Lower leg skin (tissue), 4 donors: ENCODE data around the gene NEK3. TPM values are rescaled to one million over a fixed set of nuclear protein-coding genes. Genes with fewer than 3 reads are reported as not detected.
"Not testable (repeated sequence)": the region's sequence is repeated elsewhere in the genome, so short reads cannot be mapped to it uniquely, and the experiment has no call there.

Source experiments
- DNase-seq, 2 donors: peaks; one replicate each; pipeline ENCODE4 v3.0.0-alpha.2; 2019; ENCODE audit warnings: low spot score in 2 of 2
- H3K4me3 ChIP-seq: fragments of 200-600 bp; sonication (generic); 2 replicates; pipeline ENCODE4 v1.5.1; 2017; ENCODE audit warnings: mild to moderate bottlenecking, low read depth; ENCODE audit not compliant: poor library complexity, severe bottlenecking
- CTCF ChIP-seq, 3 donors: fragments of 450-650 bp; IDR thresholded peaks; one replicate each; pipeline ENCODE4 v1.5.1; 2016; ENCODE audit warnings: antibody characterized with exemption in 3 of 3, mild to moderate bottlenecking in 3 of 3, moderate library complexity in 2 of 3
- POLR2A ChIP-seq, 2 donors: fragments of 450-650 bp; IDR thresholded peaks; one replicate each; pipeline ENCODE4 v1.6.1; 2016 to 2017; ENCODE audit warnings: antibody characterized with exemption in 2 of 2, mild to moderate bottlenecking in 1 of 2, moderate library complexity in 1 of 2
- WGBS, 2 donors: methylation state at CpG; one replicate each; pipeline ENCODE4 v1.1.5; 2018; 5-methylcytosine and 5-hydroxymethylcytosine counted together
- intact Hi-C: fragments of 100-400 bp; cut with DNase I; formaldehyde crosslinking; loops from one replicate; pipeline ENCODE4 v1.15.0; 2023; ENCODE audit warnings: low total_unique reads
- total RNA-seq, 4 donors: library from RNA; depleted of rRNA; stranded (reverse); fragments of >200 nt; gene quantifications; one replicate each; pipeline ENCODE4 v1.1.0, GENCODE V29; 2016

Gene NEK3
- total RNA-seq, 4 donors from 2014 or later = 8.5 to 16.6 (median 9.9) TPM

- intact Hi-C loops = no loop called here
- no peak for DNase-seq
- TF ChIP-seq CTCF (IDR thresholded peaks at IDR 0.05) (no peak), POLR2A (IDR thresholded peaks at IDR 0.05) (no peak)
- 74 to 80% methylated on average over 2 of the region's 2 CpGs for WGBS, 2 donors
- no peak overlapping the region for H3K4me3 ChIP-seq
Measured at GRCh38 chr13:52085421-52085820, 74.0 kb downstream of the NEK3 start.

- WGBS, 2 donors = 76 to 78% methylated on average over 3 of the region's 3 CpGs
- H3K4me3 ChIP-seq, DNase-seq, intact Hi-C loops: not testable (repeated sequence)
Measured at GRCh38 chr13:52084981-52085380, 74.4 kb downstream of the NEK3 start.

Other genes starting within 250 kb of the NEK3 start
- gene ATP7B, start 148.1 kb downstream of the NEK3 start, total RNA-seq = 1 to 10 TPM; 2.6 to 6.1 (median 4.0) TPM
- 10 to 100 TPM in 3 of 4 donors, 1 to 10 TPM in 1; 8.2 to 27.9 (median 16.2) TPM for gene ALG11, start 147.2 kb downstream of the NEK3 start, total RNA-seq
- gene UTP14C, start 134.9 kb downstream of the NEK3 start, total RNA-seq = 10 to 100 TPM in 2 of 4 donors, 1 to 10 TPM in 2; 7.0 to 12.1 (median 9.3) TPM
- under 1 TPM in 2 of 4 donors, not detected in 2; 0.15 to 0.16 TPM for gene NEK5, start 30.5 kb downstream of the NEK3 start, total RNA-seq
- gene THSD1, start 246.6 kb upstream of the NEK3 start, total RNA-seq = 1 to 10 TPM; 5.1 to 9.5 (median 6.3) TPM